Suprapubic skin (tissue), 4 donors: ENCODE results near the gene NFILZ.

ENCODE experiments used
- CTCF ChIP-seq, 2 donors: fragments of 200-600 bp in 1 of 2; fragments of 450-650 bp in 1 of 2; sonication (generic) in 1 of 2; IDR thresholded peaks; one replicate each; pipeline ENCODE4 v1.5.1; 2016 to 2019; ENCODE audit warnings: antibody characterized with exemption in 2 of 2, mild to moderate bottlenecking in 1 of 2, moderate library complexity in 1 of 2
- EP300 ChIP-seq: sonication (generic); formaldehyde crosslinking; IDR thresholded peaks from one replicate; pipeline ENCODE4 v1.6.1; 2017; ENCODE audit warnings: antibody characterized with exemption
- POLR2A ChIP-seq, 2 donors: fragments of 450-650 bp; IDR thresholded peaks; one replicate each; pipeline ENCODE4 v1.6.1; 2017; ENCODE audit warnings: antibody characterized with exemption in 2 of 2, mild to moderate bottlenecking in 2 of 2, moderate library complexity in 2 of 2
- POLR2AphosphoS5 ChIP-seq, 3 donors: sonication (generic); formaldehyde crosslinking; IDR thresholded peaks; one replicate each; pipeline ENCODE4 v1.6.1; 2017; ENCODE audit warnings: antibody characterized with exemption in 3 of 3

GRCh38 chr19:8629996-8630683, at the start of gene NFILZ:
- TF ChIP-seq POLR2A (IDR thresholded peaks at IDR 0.05) (no peak), CTCF (IDR thresholded peaks at IDR 0.05) (no peak), EP300 (no peak), POLR2AphosphoS5 (IDR thresholded peaks at IDR 0.05) (no peak)
